Measurements from ENCODE around the gene MARK1. TPM values are rescaled to one million over a fixed set of nuclear protein-coding genes. Genes with fewer than 3 reads are reported as not detected.

The MARK1 gene
- total RNA-seq, 1 donor from 2014 or later = 13.2 TPM

DNA sequence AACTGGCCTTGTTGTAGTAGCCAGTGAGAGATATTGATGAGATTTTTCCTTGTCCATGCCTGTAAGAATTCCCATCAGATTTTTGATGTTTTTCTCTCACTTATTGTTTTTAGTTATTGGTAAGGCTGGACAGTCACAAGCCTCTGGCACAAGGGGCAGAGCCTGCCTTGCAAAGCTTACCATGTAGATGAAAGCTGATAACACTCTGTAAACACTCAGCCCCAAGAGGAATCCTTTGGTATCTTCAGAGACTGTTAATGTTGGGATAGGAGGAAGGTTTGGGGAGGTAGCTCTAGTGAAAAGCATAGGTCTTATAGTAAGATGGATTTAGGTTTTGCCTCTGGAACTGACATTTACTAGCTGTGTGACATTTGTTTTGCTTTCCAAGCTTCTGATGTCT, 37.7 kb downstream of the MARK1 start:
- Histone ChIP-seq H3K27ac (peak overlapping the region; percentile 36), H3K4me1 (peaks cover 17% of the 10 kb centered on the region), H3F3A (ENCODE audit: low read depth) (no peaks in the 10 kb centered on the region), H3K27me3 (no peaks in the 10 kb centered on the region), H3K9ac (no peak overlapping the region), H3K9me3 (ENCODE audit: low read depth) (no peaks in the 10 kb centered on the region), H3K79me2 (ENCODE audit: low read depth) (peaks cover 98% of the 10 kb centered on the region), H2AFZ (replicated peaks) (no peak overlapping the region), H3K4me3 (no peak overlapping the region), H3K36me3 (no peaks in the 10 kb centered on the region), H3K4me2 (no peak overlapping the region), H4K20me1 (ENCODE audit: low read depth) (no peaks in the 10 kb centered on the region)
- H3K27me3 Mint-ChIP-seq (ENCODE audit: insufficient read depth, low read depth) = no peaks in the 10 kb centered on the region
- H3K9me3 Mint-ChIP-seq = no peaks in the 10 kb centered on the region
- no peak overlapping the region for H3K27ac Mint-ChIP-seq
- H3K4me1 Mint-ChIP-seq = no peaks in the 10 kb centered on the region
- H3K36me3 Mint-ChIP-seq = no peaks in the 10 kb centered on the region
- H3K4me3 Mint-ChIP-seq = no peak overlapping the region
- no peak for DNase-seq (ENCODE audit: low spot score)
- TF ChIP-seq, protein P1, sequence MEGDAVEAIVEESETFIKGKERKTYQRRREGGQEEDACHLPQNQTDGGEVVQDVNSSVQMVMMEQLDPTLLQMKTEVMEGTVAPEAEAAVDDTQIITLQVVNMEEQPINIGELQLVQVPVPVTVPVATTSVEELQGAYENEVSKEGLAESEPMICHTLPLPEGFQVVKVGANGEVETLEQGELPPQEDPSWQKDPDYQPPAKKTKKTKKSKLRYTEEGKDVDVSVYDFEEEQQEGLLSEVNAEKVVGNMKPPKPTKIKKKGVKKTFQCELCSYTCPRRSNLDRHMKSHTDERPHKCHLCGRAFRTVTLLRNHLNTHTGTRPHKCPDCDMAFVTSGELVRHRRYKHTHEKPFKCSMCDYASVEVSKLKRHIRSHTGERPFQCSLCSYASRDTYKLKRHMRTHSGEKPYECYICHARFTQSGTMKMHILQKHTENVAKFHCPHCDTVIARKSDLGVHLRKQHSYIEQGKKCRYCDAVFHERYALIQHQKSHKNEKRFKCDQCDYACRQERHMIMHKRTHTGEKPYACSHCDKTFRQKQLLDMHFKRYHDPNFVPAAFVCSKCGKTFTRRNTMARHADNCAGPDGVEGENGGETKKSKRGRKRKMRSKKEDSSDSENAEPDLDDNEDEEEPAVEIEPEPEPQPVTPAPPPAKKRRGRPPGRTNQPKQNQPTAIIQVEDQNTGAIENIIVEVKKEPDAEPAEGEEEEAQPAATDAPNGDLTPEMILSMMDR (IDR thresholded peaks at IDR 0.05) = no peak

DNA sequence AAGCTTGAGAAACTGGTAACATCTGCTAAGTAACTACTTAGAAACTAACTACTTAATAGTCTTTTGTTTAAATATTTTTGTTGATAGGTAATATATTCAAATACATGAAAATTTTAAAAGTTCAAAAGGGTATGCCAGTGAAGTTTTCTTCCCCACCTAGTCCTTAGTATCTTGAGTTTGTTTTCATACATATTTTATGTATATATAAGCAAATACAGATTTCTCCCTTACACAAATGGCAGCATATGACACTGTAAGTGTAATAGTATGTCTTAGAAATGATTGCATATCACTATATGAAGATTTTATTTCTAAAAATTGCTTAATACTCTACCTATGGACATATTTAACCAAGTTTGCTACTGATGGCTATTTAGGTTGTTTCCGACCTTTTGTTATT, 38.9 kb downstream of the MARK1 start:
- Histone ChIP-seq H3K27me3 (no peaks in the 10 kb centered on the region), H3K9ac (no peak overlapping the region), H4K20me1 (ENCODE audit: low read depth) (no peaks in the 10 kb centered on the region), H3K27ac (no peak overlapping the region), H2AFZ (replicated peaks) (no peak overlapping the region), H3K79me2 (ENCODE audit: low read depth) (peaks cover 99% of the 10 kb centered on the region), H3K4me3 (no peak overlapping the region), H3K4me2 (no peak overlapping the region), H3F3A (ENCODE audit: low read depth) (no peaks in the 10 kb centered on the region), H3K9me3 (ENCODE audit: low read depth) (no peaks in the 10 kb centered on the region), H3K4me1 (peaks cover 17% of the 10 kb centered on the region), H3K36me3 (peaks cover 3% of the 10 kb centered on the region)
- no peaks in the 10 kb centered on the region for H3K36me3 Mint-ChIP-seq
- no peak overlapping the region for H3K4me3 Mint-ChIP-seq
- H3K4me1 Mint-ChIP-seq = no peaks in the 10 kb centered on the region
- TF ChIP-seq, protein P1 (IDR thresholded peaks at IDR 0.05) = no peak
- TF ChIP-seq EZH2phosphoT487 (IDR thresholded peaks at IDR 0.05) = no peak
- TF ChIP-seq EZH2 (IDR thresholded peaks at IDR 0.05) = no peak
- H3K9me3 Mint-ChIP-seq = no peaks in the 10 kb centered on the region
- H3K27ac Mint-ChIP-seq = no peak overlapping the region
- DNase-seq (ENCODE audit: low spot score) = no peak
- H3K27me3 Mint-ChIP-seq (ENCODE audit: insufficient read depth, low read depth) = no peaks in the 10 kb centered on the region

DNA sequence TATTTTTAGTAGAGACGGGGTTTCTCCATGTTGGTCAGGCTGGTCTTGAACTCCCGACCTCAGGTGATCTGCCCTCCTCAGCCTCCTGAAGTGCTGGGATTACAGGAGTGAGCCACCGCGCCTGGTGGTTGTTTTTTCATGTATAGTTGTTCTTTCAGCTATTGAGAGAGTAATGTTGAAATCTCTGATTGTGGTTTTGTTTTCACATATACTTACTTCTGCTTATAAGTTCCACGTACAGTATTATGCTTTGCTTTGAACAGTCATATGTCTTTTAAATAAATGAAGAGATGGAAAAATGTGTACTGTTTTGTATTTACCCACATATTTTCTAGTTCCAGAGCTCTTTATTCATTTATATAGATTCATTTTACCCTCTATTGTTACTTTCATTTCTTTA, 44.5 kb downstream of the MARK1 start:
- H3K4me2 ChIP-seq = no peak overlapping the region
- no peaks in the 10 kb centered on the region for H3F3A ChIP-seq (ENCODE audit: low read depth)
- H3K27me3 ChIP-seq = no peaks in the 10 kb centered on the region
- no peaks in the 10 kb centered on the region for H3K4me1 Mint-ChIP-seq
- peaks cover 13% of the 10 kb centered on the region for H3K9me3 ChIP-seq (ENCODE audit: low read depth)
- peaks cover 3% of the 10 kb centered on the region for H3K36me3 ChIP-seq
- H3K27ac Mint-ChIP-seq = no peak overlapping the region
- H3K27ac ChIP-seq = no peak overlapping the region
- H2AFZ ChIP-seq (replicated peaks) = no peak overlapping the region
- TF ChIP-seq EZH2 (IDR thresholded peaks at IDR 0.05) (no peak), EZH2phosphoT487 (IDR thresholded peaks at IDR 0.05) (no peak)
- TF ChIP-seq, protein P1 (IDR thresholded peaks at IDR 0.05) = no peak
- H3K9ac ChIP-seq = no peak overlapping the region
- peaks cover 83% of the 10 kb centered on the region for H3K79me2 ChIP-seq (ENCODE audit: low read depth)
- H4K20me1 ChIP-seq (ENCODE audit: low read depth) = no peaks in the 10 kb centered on the region
- no peak overlapping the region for H3K4me3 ChIP-seq
- peaks cover 31% of the 10 kb centered on the region for H3K9me3 Mint-ChIP-seq
- no peaks in the 10 kb centered on the region for H3K4me1 ChIP-seq
- peaks cover 11% of the 10 kb centered on the region for H3K36me3 Mint-ChIP-seq
- DNase-seq (ENCODE audit: low spot score) = no peak
- no peaks in the 10 kb centered on the region for H3K27me3 Mint-ChIP-seq (ENCODE audit: insufficient read depth, low read depth)
- no peak overlapping the region for H3K4me3 Mint-ChIP-seq

DNA sequence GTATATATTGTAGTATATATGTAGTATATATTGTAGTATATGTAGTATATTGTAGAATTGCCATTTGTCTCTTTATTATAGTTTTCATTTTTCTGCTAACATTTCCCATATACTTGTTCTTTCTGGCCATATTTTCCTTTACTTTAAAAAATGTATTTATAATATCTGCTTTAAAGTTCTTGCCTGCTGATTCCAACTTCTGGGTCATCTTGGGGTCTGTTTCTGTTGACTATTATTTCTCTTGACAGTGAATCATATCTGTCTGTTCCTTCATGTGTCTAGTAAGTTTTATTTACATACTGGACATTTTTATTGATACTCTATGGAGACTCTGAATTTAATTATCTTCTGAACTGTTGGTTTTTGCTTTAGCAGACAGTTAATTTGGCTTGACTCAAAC, 45.9 kb downstream of the MARK1 start:
- no peak overlapping the region for H3K27ac ChIP-seq
- H3K4me1 ChIP-seq = no peaks in the 10 kb centered on the region
- no peak for TF ChIP-seq EZH2phosphoT487 (IDR thresholded peaks at IDR 0.05)
- TF ChIP-seq, protein P1 (IDR thresholded peaks at IDR 0.05) = no peak
- no peak for TF ChIP-seq EZH2 (IDR thresholded peaks at IDR 0.05)
- H2AFZ ChIP-seq (replicated peaks) = no peak overlapping the region
- H3K27me3 Mint-ChIP-seq (ENCODE audit: insufficient read depth, low read depth) = no peaks in the 10 kb centered on the region
- no peak overlapping the region for H3K4me3 ChIP-seq
- peaks cover 11% of the 10 kb centered on the region for H3K36me3 Mint-ChIP-seq
- H3F3A ChIP-seq (ENCODE audit: low read depth) = no peaks in the 10 kb centered on the region
- no peaks in the 10 kb centered on the region for H3K4me1 Mint-ChIP-seq
- H3K27me3 ChIP-seq = no peaks in the 10 kb centered on the region
- no peaks in the 10 kb centered on the region for H4K20me1 ChIP-seq (ENCODE audit: low read depth)
- no peak overlapping the region for H3K27ac Mint-ChIP-seq
- H3K36me3 ChIP-seq = peaks cover 3% of the 10 kb centered on the region
- no peak for DNase-seq (ENCODE audit: low spot score)
- no peak overlapping the region for H3K4me3 Mint-ChIP-seq
- H3K9me3 Mint-ChIP-seq = peaks cover 31% of the 10 kb centered on the region
- H3K79me2 ChIP-seq (ENCODE audit: low read depth) = peaks cover 72% of the 10 kb centered on the region
- H3K4me2 ChIP-seq = no peak overlapping the region
- H3K9ac ChIP-seq = no peak overlapping the region
- H3K9me3 ChIP-seq (ENCODE audit: low read depth) = peaks cover 13% of the 10 kb centered on the region
